ENCODE data around the gene NPAS2.

DNA sequence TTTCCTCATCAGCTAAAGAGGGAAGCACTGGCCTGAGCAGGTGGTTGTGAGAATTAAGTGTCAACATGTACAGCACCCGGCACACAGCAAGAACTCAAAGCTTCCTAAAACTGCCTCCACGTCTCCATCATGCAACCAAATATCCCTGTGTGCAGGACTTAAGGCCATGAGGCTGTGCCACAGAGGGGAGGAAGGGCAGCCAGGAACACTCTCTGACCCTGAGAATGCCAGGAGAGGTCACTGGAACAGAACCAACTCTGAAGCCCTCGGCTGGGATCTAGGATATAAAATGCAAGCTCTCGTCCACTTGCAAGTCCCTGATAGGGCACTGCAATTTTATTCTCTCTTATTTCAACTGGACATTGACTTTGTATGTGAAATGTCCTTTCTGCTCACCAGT lies 12.2 kb upstream of the NPAS2 start:
- no peak for TF ChIP-seq CTCF (conservative IDR thresholded peaks at IDR 0.05; ENCODE audit: low read length)
- TF ChIP-seq EZH2phosphoT487 (IDR thresholded peaks at IDR 0.05; ENCODE audit: borderline replicate concordance) = no peak

Measured in Loucy (cell line).